SK-N-SH (cell line): ENCODE results near the gene P3R3URF. TPM values are rescaled to one million over a fixed set of nuclear protein-coding genes. Genes with fewer than 3 reads are reported as not detected.
"Not testable (repeated sequence)": the region's sequence is repeated elsewhere in the genome, so short reads cannot be mapped to it uniquely, and the experiment has no call there.

Source experiments
- CTCF ChIA-PET: fragments of 300-600, 350-600 bp; formaldehyde crosslinking; extraction: SDS; loops from one replicate; lab custom pipeline; 2021; lab: Yijun Ruan, JAX
- POLR2A ChIA-PET: fragments of 350-600 bp; sonication (Branson Sonifier 250); formaldehyde crosslinking; extraction: SDS; loops from one replicate; lab custom pipeline; 2020; ENCODE audit warnings: antibody characterized with exemption, inconsistent platforms; lab: Yijun Ruan, JAX
- DNase-seq: peaks from one replicate; pipeline ENCODE4 v3.0.0; 2012
- H2AFZ ChIP-seq: fragments of 200-600 bp; sonication (generic); 2 replicates; pipeline ENCODE4 v1.8.1; 2016; ENCODE audit warnings: antibody characterized with exemption, mild to moderate bottlenecking, low read depth
- H3F3A ChIP-seq: fragments of 200-600 bp; sonication (generic); replicated peaks from 2 replicates; pipeline ENCODE3; 2016; ENCODE audit warnings: antibody characterized with exemption, mild to moderate bottlenecking; ENCODE audit not compliant: insufficient read depth
- H3K27ac ChIP-seq, 2 experiments: fragments of 200-500 bp in 1 of 2; fragments of 200-600 bp in 1 of 2; sonication (Bioruptor generic) in 1 of 2; sonication (generic), shearing (Covaris generic) in 1 of 2; 2 replicates each; pipeline versions ENCODE4 v1.5.1 to v1.6.1; 2014 to 2016; ENCODE audit warnings: low read depth in 2 of 2, inconsistent platforms in 1 of 2, low read length in 1 of 2, mild to moderate bottlenecking in 1 of 2, mixed read lengths in 1 of 2
- H3K27me3 ChIP-seq: fragments of 200-600 bp; sonication (generic), shearing (Covaris generic); 2 replicates; pipeline ENCODE4 v1.6.1; 2016; ENCODE audit warnings: mixed run types; ENCODE audit not compliant: insufficient read depth
- H3K36me3 ChIP-seq, 2 experiments: fragments of 200-500 bp in 1 of 2; fragments of 200-600 bp in 1 of 2; sonication (Bioruptor generic) in 1 of 2; sonication (generic) in 1 of 2; replicated peaks in 1 of 2; 2 replicates each; pipeline versions ENCODE3 to v1.5.1; 2014 to 2016; ENCODE audit warnings: low read length in 1 of 2, mild to moderate bottlenecking in 1 of 2; ENCODE audit not compliant: insufficient read depth in 2 of 2, control insufficient read depth in 1 of 2
- H3K4me1 ChIP-seq, 2 experiments: fragments of 200-500 bp in 1 of 2; fragments of 200-600 bp in 1 of 2; sonication (Bioruptor generic) in 1 of 2; sonication (generic), shearing (Covaris generic) in 1 of 2; 2 replicates each; pipeline versions ENCODE4 v1.5.1 to v1.6.1; 2014 to 2016; ENCODE audit warnings: low read depth in 1 of 2, low read length in 1 of 2, mixed run types in 1 of 2; ENCODE audit not compliant: insufficient read depth in 2 of 2, control insufficient read depth in 1 of 2
- H3K4me2 ChIP-seq: fragments of 200-600 bp; sonication (generic), shearing (Covaris generic); 2 replicates; pipeline ENCODE4 v1.6.1; 2017; ENCODE audit warnings: mixed run types
- H3K4me3 ChIP-seq, 2 experiments: fragments of 200-500 bp in 1 of 2; fragments of 200-600 bp in 1 of 2; sonication (Bioruptor generic) in 1 of 2; sonication (generic), shearing (Covaris generic) in 1 of 2; 2 replicates each; pipeline versions ENCODE4 v1.5.1 to v1.8.1; 2014 to 2016; ENCODE audit warnings: low read depth in 2 of 2, inconsistent platforms in 1 of 2, low read length in 1 of 2, mild to moderate bottlenecking in 1 of 2, mixed read lengths in 1 of 2, moderate library complexity in 1 of 2
- H3K79me2 ChIP-seq: fragments of 200-600 bp; sonication (generic); 2 replicates; pipeline ENCODE4 v1.8.1; 2017; ENCODE audit warnings: mild to moderate bottlenecking; ENCODE audit not compliant: insufficient read depth
- H3K9ac ChIP-seq: fragments of 200-600 bp; sonication (generic); 2 replicates; pipeline ENCODE4 v1.6.1; 2017; ENCODE audit warnings: mixed run types
- H3K9me2 ChIP-seq: fragments of 200-600 bp; sonication (generic); 2 replicates; pipeline ENCODE4 v1.6.1; 2017; ENCODE audit warnings: mixed run types
- H3K9me3 ChIP-seq: fragments of 200-600 bp; sonication (generic); 2 replicates; pipeline ENCODE4 v1.6.1; 2017; ENCODE audit warnings: mixed run types, mild to moderate bottlenecking, moderate library complexity
- H4K20me1 ChIP-seq: fragments of 200-600 bp; sonication (generic); 2 replicates; pipeline ENCODE4 v1.6.1; 2017; ENCODE audit warnings: mild to moderate bottlenecking, mixed run types; ENCODE audit not compliant: insufficient read depth
- CTCF ChIP-seq: fragments of 200-600 bp; sonication (generic); IDR thresholded peaks from 2 replicates; pipeline ENCODE4 v1.6.1; 2017; ENCODE audit warnings: antibody characterized with exemption, mild to moderate bottlenecking, moderate library complexity
- ELF1 ChIP-seq: IDR thresholded peaks from 2 replicates; pipeline ENCODE4 v1.4.0; 2012
- EP300 ChIP-seq, 2 experiments: IDR thresholded peaks; 2 replicates each; pipeline versions ENCODE4 v1.4.0 to v1.6.1; 2012; ENCODE audit warnings: borderline replicate concordance in 1 of 2, low read depth in 1 of 2, low read length in 1 of 2
- EZH2phosphoT487 ChIP-seq: fragments of 200-600 bp; sonication (generic); IDR thresholded peaks from 2 replicates; pipeline ENCODE4 v1.6.1; 2017; ENCODE audit warnings: low read depth, mixed run types, mild to moderate bottlenecking, antibody characterized with exemption, moderate library complexity, borderline replicate concordance
- FOSL2 ChIP-seq: IDR thresholded peaks from 2 replicates; pipeline ENCODE4 v1.4.0; 2012; ENCODE audit warnings: low read depth, mild to moderate bottlenecking, moderate library complexity, borderline replicate concordance
- MAX ChIP-seq: IDR thresholded peaks from 2 replicates; pipeline ENCODE4 v1.4.0; 2012; ENCODE audit warnings: low read depth
- MEF2A ChIP-seq: IDR thresholded peaks from 2 replicates; pipeline ENCODE4 v1.4.0; 2012; ENCODE audit warnings: low read depth, borderline replicate concordance
- NFIC ChIP-seq: IDR thresholded peaks from 2 replicates; pipeline ENCODE4 v1.4.0; 2012; ENCODE audit warnings: borderline replicate concordance
- PBX3 ChIP-seq: IDR thresholded peaks from 2 replicates; pipeline ENCODE4; 2012
- RAD21 ChIP-seq: IDR thresholded peaks from 2 replicates; pipeline ENCODE4 v1.6.1; 2012; ENCODE audit warnings: mild to moderate bottlenecking, low read length
- RFX5 ChIP-seq: IDR thresholded peaks from 2 replicates; pipeline ENCODE4 v1.6.1; 2012; ENCODE audit warnings: mild to moderate bottlenecking, improper control_type of control experiment, low read length
- SMC3 ChIP-seq: IDR thresholded peaks from 2 replicates; pipeline ENCODE4 v1.6.1; 2012; ENCODE audit warnings: low read depth, low read length, improper control_type of control experiment
- TAF1 ChIP-seq: IDR thresholded peaks from 2 replicates; pipeline ENCODE4 v1.6.1; 2012; ENCODE audit warnings: low read depth, mild to moderate bottlenecking, low read length, moderate library complexity, borderline replicate concordance
- TEAD4 ChIP-seq: IDR thresholded peaks from 2 replicates; pipeline ENCODE4 v1.4.0; 2012; ENCODE audit warnings: mild to moderate bottlenecking, borderline replicate concordance; ENCODE audit not compliant: insufficient read depth
- USF1 ChIP-seq: IDR thresholded peaks from 2 replicates; pipeline ENCODE4 v1.4.0; 2012; ENCODE audit warnings: low read depth, borderline replicate concordance
- USF2 ChIP-seq: fragments of 150-350 bp; IDR thresholded peaks from 2 replicates; pipeline ENCODE4 v1.6.1; 2017; ENCODE audit warnings: antibody characterized with exemption, low read length, low read depth, borderline replicate concordance
- YY1 ChIP-seq: IDR thresholded peaks from 2 replicates; pipeline ENCODE4 v1.4.0; 2012; ENCODE audit warnings: low read depth, mild to moderate bottlenecking
- ZBTB33 ChIP-seq: IDR thresholded peaks from 2 replicates; pipeline ENCODE4 v1.4.0; 2012; ENCODE audit warnings: low read depth, borderline replicate concordance
- WGBS: methylation state at CpG from one replicate; pipeline ENCODE4 v1.1.6; 2017; ENCODE audit warnings: low lambda C conversion rate; 5-methylcytosine and 5-hydroxymethylcytosine counted together
- polyA plus RNA-seq, 3 experiments: library from polyadenylated mRNA; depleted of rRNA; stranded (reverse); fragments of >200 nt; gene quantifications; 2 replicates each; pipeline ENCODE4 v1.2.3, GENCODE V29; 2012

P3R3URF gene
- polyA plus RNA-seq, 1 of the 3 experiments (the other 2 are of a cell fraction), result not detected

- H3K4me3 ChIP-seq, result peak overlapping the region in 1 of 2 experiments; percentile 2; a peak in 1 of 4 replicates
- H3K9ac ChIP-seq, result no peak overlapping the region
- H2AFZ ChIP-seq, result peak overlapping the region; percentile 23; the same call in 1 of the 2 replicates
- H3K4me1 ChIP-seq, result no peaks in the 10 kb centered on the region; a peak in 1 of 4 replicates
- no peak overlapping the region for H3K27ac ChIP-seq
- no peak overlapping the region for H3K4me2 ChIP-seq
- TF ChIP-seq ZBTB33, result no peak
- peak; percentile 80 for TF ChIP-seq RAD21
- TF ChIP-seq ELF1, result no peak
- TF ChIP-seq USF1, result no peak
- peak; percentile 99 for TF ChIP-seq CTCF
- TF ChIP-seq EP300 (IDR thresholded peaks at IDR 0.05; ENCODE audit: borderline replicate concordance in 1 of 2, low read depth in 1 of 2, low read length in 1 of 2), result no peak
- no peak for TF ChIP-seq RFX5
- no peak for TF ChIP-seq USF2
- TF ChIP-seq FOSL2, result no peak; the same call in 1 of the 2 replicates
- TF ChIP-seq PBX3, result no peak
- no peak for TF ChIP-seq TAF1
- TF ChIP-seq YY1, result 0 out of 2 replicates have a peak, but pooled peaks have one; percentile 29
- TF ChIP-seq MAX, result no peak
- no peak for TF ChIP-seq NFIC
- peak; percentile 74 for TF ChIP-seq SMC3
- TF ChIP-seq TEAD4, result no peak
- TF ChIP-seq EZH2phosphoT487, result no peak
- no peak for TF ChIP-seq MEF2A
- H3K9me2 ChIP-seq, result no peaks in the 10 kb centered on the region
- peaks cover 12% of the 10 kb centered on the region for H3F3A ChIP-seq
- POLR2A ChIA-PET, result interaction anchor here (0.5 to 1.2 kb wide), 4 partner anchors 12 to 227 kb away, joined by 3 to 5 read pairs (median 3); partner anchors contain the start of gene PIK3R3
- no peaks in the 10 kb centered on the region for H3K79me2 ChIP-seq
- 22% methylated on average over 6 of the region's 6 CpGs for WGBS
- H4K20me1 ChIP-seq, result no peaks in the 10 kb centered on the region
- no peaks in the 10 kb centered on the region for H3K9me3 ChIP-seq
- DNase-seq, result peak; percentile 78
- no peaks in the 10 kb centered on the region for H3K27me3 ChIP-seq
- CTCF ChIA-PET, result interaction anchor here (0.6 to 2.5 kb wide), 53 partner anchors 9 to 710 kb away, joined by 3 to 34 read pairs (median 4); partner anchors contain the start of genes LRRC41, LURAP1, POMGNT1 and RAD54L
- H3K36me3 ChIP-seq, result no peaks in the 10 kb centered on the region
Measured at GRCh38 chr1:46223472-46223943, 47.2 kb upstream of the P3R3URF start.

GRCh38 chr1:46223055-46223454, 46.8 kb upstream of the P3R3URF start:
- CTCF ChIA-PET, result interaction anchor here (0.6 to 2.5 kb wide), 41 partner anchors 10 to 710 kb away, joined by 3 to 34 read pairs (median 5); partner anchors contain the start of genes LURAP1, POMGNT1 and TSPAN1
- H3K9ac ChIP-seq, H3K27me3 ChIP-seq, H3K27ac ChIP-seq, H3K4me2 ChIP-seq, H2AFZ ChIP-seq, DNase-seq, H3K4me1 ChIP-seq, H4K20me1 ChIP-seq, H3K9me2 ChIP-seq, H3K36me3 ChIP-seq, H3K9me3 ChIP-seq, H3K4me3 ChIP-seq, H3K79me2 ChIP-seq: not testable (repeated sequence)
- peaks cover 12% of the 10 kb centered on the region for H3F3A ChIP-seq
- 70% methylated on average over 11 of the region's 11 CpGs for WGBS
- POLR2A ChIA-PET, result interaction anchor here (0.5 to 1.2 kb wide), 4 partner anchors 12 to 226 kb away, joined by 3 to 5 read pairs (median 3); partner anchors contain the start of gene PIK3R3
